Activated effector memory CD4-positive, alpha-beta T cell treated with anti-CD3 and anti-CD28 coated beads, Interleukin-2, amount 50 U/mL, for 16 hours (primary cell): ENCODE data around the gene DIP2A.
"Not testable (repeated sequence)": the region's sequence is repeated elsewhere in the genome, so short reads cannot be mapped to it uniquely, and the experiment has no call there.

Experiments
- DNase-seq: peaks from one replicate; pipeline ENCODE4 v3.0.0-alpha.2; 2020

DIP2A gene

GRCh38 chr21:46483300-46484295 is 24.9 kb downstream of the DIP2A start:
- DNase-seq, result no peak

GRCh38 chr21:46486481-46487126 is 27.9 kb downstream of the DIP2A start:
- DNase-seq, result no peak

GRCh38 chr21:46489162-46489663 is 30.5 kb downstream of the DIP2A start:
- DNase-seq, result no peak

- DNase-seq, result no peak
Observed at GRCh38 chr21:46489800-46490199, 31.1 kb downstream of the DIP2A start.

- no peak for DNase-seq
Observed at GRCh38 chr21:46491553-46491952, 32.9 kb downstream of the DIP2A start.

GRCh38 chr21:46492851-46493250 is 34.2 kb downstream of the DIP2A start:
- DNase-seq, result no peak

GRCh38 chr21:46493828-46494227 is 35.1 kb downstream of the DIP2A start:
- DNase-seq, result no peak

- DNase-seq, result no peak
Observed at GRCh38 chr21:46498335-46499050, 39.8 kb downstream of the DIP2A start.

GRCh38 chr21:46500224-46500861 is 41.7 kb downstream of the DIP2A start:
- no peak for DNase-seq

GRCh38 chr21:46503922-46504550 is 45.3 kb downstream of the DIP2A start:
- no peak for DNase-seq

GRCh38 chr21:46504666-46505065 is 46.0 kb downstream of the DIP2A start:
- DNase-seq, result no peak

- DNase-seq, result no peak
Observed at GRCh38 chr21:46507562-46507961, 48.9 kb downstream of the DIP2A start.

- no peak for DNase-seq
Observed at GRCh38 chr21:46509741-46510502, 51.2 kb downstream of the DIP2A start.

- DNase-seq, result no peak
Observed at GRCh38 chr21:46515109-46515508, 56.4 kb downstream of the DIP2A start.

GRCh38 chr21:46516068-46516467 is 57.4 kb downstream of the DIP2A start:
- no peak for DNase-seq

- DNase-seq, result no peak
Observed at GRCh38 chr21:46517361-46517760, 58.7 kb downstream of the DIP2A start.

- DNase-seq, result no peak
Observed at GRCh38 chr21:46518983-46519583, 60.4 kb downstream of the DIP2A start.

GRCh38 chr21:46527393-46527792 is 68.7 kb downstream of the DIP2A start:
- DNase-seq, result not testable (repeated sequence)

- no peak for DNase-seq
Observed at GRCh38 chr21:46527801-46528200, 69.1 kb downstream of the DIP2A start.

GRCh38 chr21:46532080-46532479 is 73.4 kb downstream of the DIP2A start:
- DNase-seq, result no peak

GRCh38 chr21:46537026-46537425 is 78.3 kb downstream of the DIP2A start:
- no peak for DNase-seq
